ENCODE measurements around the gene LBR.
"Not testable (repeated sequence)": the region's sequence is repeated elsewhere in the genome, so short reads cannot be mapped to it uniquely, and the experiment has no call there.

LBR gene

GRCh38 chr1:225422795-225423517 is 4.9 kb downstream of the LBR start:
- DNase-seq (ENCODE audit: low spot score) = no peak

- no peak for DNase-seq (ENCODE audit: low spot score)
Measured at GRCh38 chr1:225422031-225422605, 5.7 kb downstream of the LBR start.

GRCh38 chr1:225418598-225418997 is 9.2 kb downstream of the LBR start:
- DNase-seq (ENCODE audit: low spot score) = no peak

- no peak for DNase-seq (ENCODE audit: low spot score)
Measured at GRCh38 chr1:225418059-225418458, 9.8 kb downstream of the LBR start.

GRCh38 chr1:225415967-225416745 is 11.7 kb downstream of the LBR start:
- DNase-seq (ENCODE audit: low spot score) = no peak

- no peak for DNase-seq (ENCODE audit: low spot score)
Measured at GRCh38 chr1:225415307-225415706, 12.5 kb downstream of the LBR start.

DNA sequence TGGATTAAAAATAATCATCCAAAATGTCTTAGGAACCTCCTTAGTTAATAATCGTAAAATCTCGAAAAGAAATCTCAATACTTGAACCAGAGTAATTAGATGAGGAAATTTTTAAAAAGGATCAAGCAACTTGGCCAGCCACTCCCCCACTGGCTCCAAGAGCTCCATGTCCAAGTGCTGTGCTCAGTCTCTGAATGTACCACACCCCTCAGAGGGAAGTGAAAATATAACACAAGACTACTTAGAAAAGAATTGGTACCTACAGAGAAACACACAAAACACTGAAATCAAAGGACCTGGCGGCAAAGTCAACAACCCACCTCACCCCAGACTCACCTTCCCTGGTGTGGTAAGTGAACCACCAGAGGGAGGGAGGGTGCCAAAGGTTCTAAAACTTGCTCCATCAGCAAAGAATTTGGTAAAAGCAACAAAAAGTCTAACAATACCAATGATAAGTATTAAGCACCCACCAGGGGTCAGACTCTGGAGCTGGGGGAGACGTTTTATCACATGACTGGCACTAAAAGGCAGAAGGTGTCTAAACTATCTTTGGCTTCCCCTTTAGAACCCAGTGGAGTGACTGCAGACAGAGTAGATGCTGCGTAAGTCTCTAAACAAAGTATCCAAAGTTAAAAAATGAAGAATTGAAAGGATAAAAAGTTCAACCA is 14.0 kb downstream of the LBR start:
- DNase-seq (ENCODE audit: low spot score) = peak; percentile 67

DNA sequence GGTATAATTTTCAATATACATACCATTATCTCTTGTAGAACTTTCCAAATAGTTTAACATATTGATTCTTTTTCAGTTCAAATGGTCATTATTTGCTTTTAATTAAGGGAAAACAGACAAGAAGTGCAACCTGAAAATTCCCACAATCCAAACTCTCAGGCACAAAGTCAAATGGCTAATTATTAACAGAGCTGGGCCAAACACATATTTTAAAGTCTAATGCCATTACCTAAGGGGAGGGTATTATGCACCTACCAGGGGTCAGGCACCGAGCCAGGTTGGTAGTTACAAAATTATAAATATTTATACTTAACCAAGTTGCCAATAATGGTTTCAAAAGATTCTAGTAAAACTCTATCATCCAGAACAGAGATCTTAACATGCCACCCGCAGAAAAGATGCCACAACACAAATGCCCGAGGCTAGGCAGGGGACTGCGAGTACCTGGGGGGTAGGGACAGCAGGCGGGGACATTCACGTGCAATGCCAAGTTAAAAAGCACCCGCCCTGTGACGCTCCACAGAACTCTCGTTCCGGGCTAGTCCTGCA is 15.0 kb downstream of the LBR start:
- no peak for DNase-seq (ENCODE audit: low spot score)

DNA sequence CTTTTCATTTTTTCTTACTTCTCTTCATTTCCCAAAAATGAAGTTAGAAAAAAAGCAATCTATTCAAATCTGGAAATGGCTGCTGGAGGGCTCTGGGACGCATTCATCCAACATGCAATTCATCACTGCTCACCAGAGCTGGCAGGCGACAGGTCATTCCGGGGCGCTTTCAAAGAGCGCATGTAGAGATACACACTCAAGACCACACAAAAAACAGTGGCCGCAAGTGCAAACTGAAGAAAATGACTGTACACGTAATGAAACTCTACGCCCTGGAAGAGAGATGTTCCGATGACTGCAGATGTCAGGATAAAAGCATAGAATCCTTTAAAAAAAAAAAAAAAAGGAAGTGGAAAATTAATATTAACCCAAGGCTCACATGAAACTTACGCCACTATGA is 15.5 kb downstream of the LBR start:
- DNase-seq (ENCODE audit: low spot score) = no peak

DNA sequence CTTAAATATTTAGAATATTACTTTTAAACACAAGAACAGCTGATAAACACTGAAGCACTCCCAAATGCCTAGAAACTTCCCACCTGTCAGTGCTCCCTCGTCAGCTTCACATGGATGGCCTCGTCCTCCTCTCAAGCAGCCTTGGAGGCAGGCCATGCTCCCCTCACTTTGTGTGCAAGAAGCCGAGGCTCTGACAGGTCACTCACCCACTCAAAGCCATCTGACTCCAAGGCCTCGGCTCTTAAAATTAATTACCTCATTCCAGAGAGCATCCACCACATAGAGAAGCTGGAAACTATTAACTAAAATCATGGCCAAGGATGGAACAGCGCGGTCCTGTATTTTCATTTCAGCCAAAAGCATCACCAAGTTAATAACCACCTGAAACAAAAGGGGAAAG is 17.8 kb downstream of the LBR start:
- DNase-seq (ENCODE audit: low spot score) = no peak

- no peak for DNase-seq (ENCODE audit: low spot score)
Measured at GRCh38 chr1:225409051-225409450, 18.8 kb downstream of the LBR start.

GRCh38 chr1:225408249-225408648 is 19.6 kb downstream of the LBR start:
- DNase-seq (ENCODE audit: low spot score) = no peak

GRCh38 chr1:225407755-225408154 is 20.1 kb downstream of the LBR start:
- DNase-seq (ENCODE audit: low spot score) = no peak

- DNase-seq (ENCODE audit: low spot score) = no peak
Measured at GRCh38 chr1:225406976-225407725, 20.7 kb downstream of the LBR start.

- DNase-seq (ENCODE audit: low spot score) = no peak
Measured at GRCh38 chr1:225400968-225401367, 26.9 kb downstream of the LBR start.

DNA sequence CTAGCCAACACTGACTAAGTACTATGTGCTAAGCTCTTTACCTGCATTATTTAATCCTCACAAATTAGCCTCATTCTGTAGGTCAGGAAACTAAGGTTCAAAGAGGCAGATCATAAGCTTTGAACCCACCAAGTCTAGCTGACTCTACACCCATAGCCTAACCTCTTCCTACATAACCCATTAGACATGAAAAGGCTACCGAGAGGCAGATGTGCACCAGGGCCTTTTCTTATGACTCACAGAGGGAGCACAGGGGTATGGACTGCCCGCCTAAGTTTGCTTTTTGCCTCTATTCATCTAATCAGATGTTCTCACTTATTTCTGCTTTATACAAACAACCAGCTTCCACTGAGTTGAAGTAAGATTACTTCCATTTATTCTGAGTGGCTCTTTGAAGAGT is 31.5 kb downstream of the LBR start:
- no peak for DNase-seq (ENCODE audit: low spot score)

DNA sequence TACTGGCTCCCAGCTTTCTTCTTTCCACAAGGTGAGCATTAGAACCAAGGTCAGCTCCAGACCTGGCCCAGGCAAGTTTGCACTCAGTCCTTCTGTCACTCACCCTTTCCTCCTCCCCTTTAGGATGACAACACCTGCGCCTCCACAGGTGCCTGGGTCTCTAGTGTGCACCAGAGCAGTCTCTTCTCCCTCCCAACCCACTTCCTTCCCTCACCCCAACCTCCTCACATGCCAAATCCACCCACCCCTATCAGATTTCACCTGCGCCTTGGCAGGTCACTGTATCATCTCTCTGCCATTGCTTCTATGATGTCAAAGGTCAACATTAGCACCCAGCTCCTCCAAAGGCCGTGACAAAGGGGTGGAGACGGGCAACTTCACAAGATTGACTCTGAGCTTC is 38.0 kb downstream of the LBR start:
- DNase-seq (ENCODE audit: low spot score) = no peak

DNA sequence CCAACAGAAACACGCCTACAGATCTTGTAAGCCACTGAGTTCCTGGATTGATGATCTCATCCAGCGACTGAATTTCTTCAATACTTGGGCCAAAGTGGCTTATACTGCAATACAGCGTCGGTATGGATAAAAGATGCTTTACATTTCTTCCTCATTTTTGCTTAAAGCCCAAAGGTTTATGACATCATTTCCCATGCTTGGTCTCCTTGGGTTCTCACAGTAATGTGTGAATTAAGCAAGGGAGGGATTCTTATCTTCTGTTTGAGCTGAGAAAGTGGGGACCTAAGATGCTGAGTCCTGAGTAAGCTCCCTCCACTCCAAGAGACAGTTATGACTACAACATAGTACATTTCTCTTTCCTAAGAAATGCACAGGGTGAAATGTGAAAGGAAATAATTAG is 39.5 kb downstream of the LBR start:
- DNase-seq (ENCODE audit: low spot score) = no peak

- not testable (repeated sequence) for DNase-seq (ENCODE audit: low spot score)
Measured at GRCh38 chr1:225386860-225387259, 41.0 kb downstream of the LBR start.

GRCh38 chr1:225380691-225381090 is 47.1 kb downstream of the LBR start:
- no peak for DNase-seq (ENCODE audit: low spot score)

GRCh38 chr1:225378880-225379279 is 49.0 kb downstream of the LBR start:
- DNase-seq (ENCODE audit: low spot score) = no peak

DNA sequence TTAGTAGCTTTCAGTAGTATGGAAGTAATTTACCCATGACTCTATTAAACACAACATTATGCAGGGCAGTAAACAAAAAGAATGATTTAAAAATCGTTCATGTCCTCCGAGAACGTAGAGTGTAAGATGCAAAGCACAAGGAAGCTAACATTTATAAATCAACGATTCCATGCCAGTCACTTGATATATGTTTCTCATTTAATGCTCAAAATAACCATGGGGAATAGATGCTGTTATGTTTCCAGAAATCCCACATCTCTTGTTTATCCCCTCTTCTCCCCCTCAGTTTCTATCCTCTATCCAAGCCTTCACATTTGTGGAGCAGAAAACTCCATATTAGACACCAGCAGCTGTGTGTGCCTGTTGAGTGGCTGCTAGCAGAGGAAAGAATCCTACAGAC is 52.8 kb downstream of the LBR start:
- DNase-seq (ENCODE audit: low spot score) = no peak

Measured in NAMALWA (cell line).